HEK293 (cell line): ENCODE results near the gene SPRTN.

Experiments used
- CTCF ChIP-seq: fragments of 450-650 bp; formaldehyde crosslinking; IDR thresholded peaks from 2 replicates; pipeline ENCODE4 v1.5.1; 2016; ENCODE audit warnings: missing biosample characterization, missing genetic modification characterization
- KLF7 ChIP-seq: fragments of 450-650 bp; formaldehyde crosslinking; IDR thresholded peaks from 2 replicates; pipeline ENCODE4 v1.5.1; 2016; ENCODE audit warnings: missing biosample characterization, missing genetic modification characterization, borderline replicate concordance
- PBX3 ChIP-seq: sonication (generic); formaldehyde crosslinking; IDR thresholded peaks from 2 replicates; pipeline ENCODE4 v1.8.1; 2022; ENCODE audit warnings: mild to moderate bottlenecking, moderate library complexity, missing genetic modification reagents
- PRDM4 ChIP-seq: fragments of 450-650 bp; formaldehyde crosslinking; IDR thresholded peaks from 2 replicates; pipeline ENCODE4 v1.5.1; 2017; ENCODE audit warnings: missing biosample characterization, missing genetic modification characterization
- REST ChIP-seq: fragments of 450-650 bp; formaldehyde crosslinking; IDR thresholded peaks from 2 replicates; pipeline ENCODE4 v1.5.1; 2016; ENCODE audit warnings: missing biosample characterization, missing genetic modification characterization
- ZNF24 ChIP-seq: fragments of 450-650 bp; formaldehyde crosslinking; IDR thresholded peaks from 2 replicates; pipeline ENCODE4 v1.5.1; 2016; ENCODE audit warnings: missing biosample characterization, missing genetic modification characterization
- ZNF324 ChIP-seq: fragments of 450-650 bp; formaldehyde crosslinking; IDR thresholded peaks from 2 replicates; pipeline ENCODE4 v1.5.1; 2016; ENCODE audit warnings: missing biosample characterization, missing genetic modification characterization

- TF ChIP-seq CTCF (tag by site-specific recombination): no peak
- TF ChIP-seq ZNF324: no peak
- TF ChIP-seq ZNF24: no peak
- TF ChIP-seq KLF7 (tag by site-specific recombination): no peak
- no peak for TF ChIP-seq PBX3 (CRISPR knock-in tag)
- TF ChIP-seq PRDM4 (tag by site-specific recombination): no peak
- TF ChIP-seq REST (tag by site-specific recombination): no peak
These were observed 15.1 kb upstream of the SPRTN start for GRCh38 chr1:231322880-231323530.
